GM18951 (cell line): ENCODE data around the gene ARPC1A.
"Not testable (repeated sequence)": the region's sequence is repeated elsewhere in the genome, so short reads cannot be mapped to it uniquely, and the experiment has no call there.

Experiments
- POLR2A ChIP-seq: IDR thresholded peaks from 4 replicates; pipeline ENCODE4 v1.6.1; 2011; ENCODE audit warnings: mild to moderate bottlenecking; ENCODE audit not compliant: insufficient read length, insufficient read depth; ENCODE audit errors: extremely low read depth
- in situ Hi-C: fragments of 300-500 bp; cut with MboI; formaldehyde crosslinking; loops from one replicate; pipeline ENCODE4 v1.12.0; 2022; ENCODE audit warnings: low sequenced_read_pairs, mixed read lengths, inconsistent platforms; ENCODE audit not compliant: unreplicated experiment

Gene ARPC1A

DNA sequence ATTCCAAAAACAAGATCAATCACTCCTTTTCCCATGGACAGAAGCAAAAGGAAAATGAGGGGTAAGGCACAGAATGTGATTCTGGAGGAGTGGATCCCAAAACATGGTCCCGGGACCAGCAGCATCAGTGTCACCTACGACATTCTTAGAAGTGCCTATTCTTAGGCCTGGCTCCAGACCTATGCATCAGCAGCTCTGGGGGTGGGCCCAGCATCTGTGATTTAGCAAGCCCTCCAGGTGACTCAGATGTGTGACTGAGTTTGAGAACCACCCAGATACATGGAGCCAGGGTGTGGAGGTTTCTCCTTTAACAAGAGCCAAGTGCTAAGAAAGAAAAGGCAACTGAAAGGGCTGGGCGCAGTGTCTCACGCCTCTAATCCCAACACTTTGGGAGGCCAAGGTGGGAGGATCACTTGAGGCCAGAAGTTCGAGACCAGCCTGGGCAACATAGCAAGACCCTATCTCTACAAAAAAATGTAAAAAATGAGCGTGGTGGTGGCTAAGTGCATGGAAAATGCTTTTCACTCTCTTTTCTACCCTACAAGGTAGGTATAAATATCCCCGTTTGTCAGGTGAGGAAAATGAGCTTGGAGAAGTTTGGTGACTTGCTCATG is 17.1 kb upstream of the ARPC1A start:
- in situ Hi-C loops = loop anchor here (5.0 kb wide), 1 partner anchor 266 kb away; no protein-coding TSS in a partner anchor
- TF ChIP-seq POLR2A = no peak

- in situ Hi-C loops = loop anchor here (5.0 kb wide), 1 partner anchor 267 kb away; no protein-coding TSS in a partner anchor
- TF ChIP-seq POLR2A = no peak
Measured at GRCh38 chr7:99309111-99309510, 16.6 kb upstream of the ARPC1A start.

DNA sequence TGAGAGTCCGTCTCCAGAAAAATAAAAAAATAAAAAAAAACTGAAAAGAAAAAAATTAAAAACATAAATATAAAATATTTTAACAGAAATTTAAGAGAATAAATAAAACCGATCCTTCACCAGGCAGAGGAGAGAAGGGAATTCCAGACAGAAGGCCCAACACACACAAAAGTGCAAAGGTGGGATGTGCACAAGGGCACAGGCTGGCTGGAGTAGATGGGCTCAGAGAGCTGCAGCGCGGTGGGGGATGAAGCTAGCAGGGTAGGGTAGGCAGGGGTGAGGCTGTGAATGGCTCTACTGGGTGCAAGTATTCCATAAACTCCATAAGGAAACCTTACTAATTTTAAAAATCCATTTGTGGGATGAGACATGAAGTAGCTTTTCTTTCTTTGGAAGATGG is 15.7 kb upstream of the ARPC1A start:
- no peak for TF ChIP-seq POLR2A
- in situ Hi-C loops = no loop called here

DNA sequence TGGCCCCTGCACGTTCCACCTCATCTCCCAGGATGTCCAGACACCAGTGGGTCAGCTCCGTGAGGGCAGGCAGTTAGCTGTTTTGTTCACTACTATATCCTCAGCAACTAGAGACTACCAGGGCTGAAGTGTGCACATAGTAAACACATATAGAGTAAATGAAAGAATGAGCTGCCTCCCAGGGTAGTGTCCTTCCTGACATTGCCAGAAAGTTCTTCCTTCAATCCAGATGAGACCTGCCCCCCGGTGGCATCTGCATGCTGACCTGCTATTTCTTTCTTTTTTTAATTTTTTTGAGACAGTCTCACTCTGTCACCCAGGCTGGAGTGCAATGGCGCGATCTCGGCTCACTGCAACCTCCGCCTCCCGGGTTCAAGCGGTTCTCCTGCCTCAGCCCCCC is 14.0 kb upstream of the ARPC1A start:
- in situ Hi-C loops = no loop called here
- no peak for TF ChIP-seq POLR2A

GRCh38 chr7:99312316-99313203 is 13.1 kb upstream of the ARPC1A start:
- no peak for TF ChIP-seq POLR2A
- in situ Hi-C loops = no loop called here

DNA sequence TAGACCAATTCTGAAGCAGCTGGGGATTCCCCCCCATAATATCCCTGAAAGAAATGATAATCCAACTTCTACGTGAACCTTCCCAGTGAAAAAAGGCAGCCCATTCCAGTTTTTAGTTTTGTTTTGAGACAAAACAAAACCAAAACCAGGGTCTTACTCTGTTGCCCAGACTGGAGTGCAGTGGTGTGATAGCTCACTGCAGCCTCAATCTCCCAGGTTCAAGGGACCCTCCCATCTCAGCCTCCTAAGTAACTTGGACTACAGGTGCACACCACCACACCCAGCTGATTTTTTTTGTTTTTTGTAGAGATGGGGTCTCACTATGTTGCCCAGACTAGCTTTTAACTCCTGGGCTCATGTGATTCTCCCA is 12.5 kb upstream of the ARPC1A start:
- no peak for TF ChIP-seq POLR2A
- in situ Hi-C loops = no loop called here

GRCh38 chr7:99314504-99314903 is 11.2 kb upstream of the ARPC1A start:
- TF ChIP-seq POLR2A = no peak
- in situ Hi-C loops = no loop called here

DNA sequence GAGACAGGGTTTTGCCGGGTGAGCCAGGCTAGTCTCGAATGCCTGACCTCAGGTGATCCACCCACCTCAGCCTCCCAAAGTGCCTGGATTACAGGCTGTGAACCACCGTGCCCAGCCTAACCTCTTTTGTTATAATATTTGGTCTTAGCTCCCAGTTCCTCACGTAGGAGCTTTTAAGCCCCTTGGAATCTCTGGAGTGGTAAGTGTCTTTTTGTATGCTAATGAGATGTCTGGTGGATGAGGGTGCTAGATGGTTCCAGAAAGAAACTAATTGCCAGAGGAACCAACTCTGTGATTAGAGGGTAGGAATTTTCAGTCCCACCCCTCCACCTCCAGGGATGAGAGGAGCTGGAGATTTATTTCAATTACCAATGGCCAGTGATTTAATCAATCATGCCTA is 5.3 kb upstream of the ARPC1A start:
- TF ChIP-seq POLR2A = no peak
- in situ Hi-C loops = no loop called here

- in situ Hi-C loops = not testable (repeated sequence)
Measured at GRCh38 chr7:99322659-99323058, 3.0 kb upstream of the ARPC1A start.

DNA sequence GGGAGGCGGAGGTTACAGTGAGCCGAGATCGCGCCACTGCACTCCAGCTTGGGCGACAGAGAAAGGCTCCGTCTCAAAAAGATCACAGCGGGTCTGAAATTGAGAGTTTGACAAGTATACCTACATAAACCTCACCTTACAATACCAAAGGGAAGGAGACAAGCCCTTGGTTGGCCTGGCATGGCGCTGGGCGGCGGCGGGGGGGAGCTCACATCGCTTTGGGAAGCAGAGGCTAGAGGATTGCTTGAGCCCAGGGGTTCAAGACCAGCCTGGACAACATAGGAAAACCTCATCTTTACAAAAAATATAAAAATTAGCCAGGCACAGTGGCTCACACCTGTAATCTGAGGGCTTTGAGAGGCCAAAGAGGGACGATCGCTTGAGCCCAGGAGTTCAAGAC is 1.1 kb upstream of the ARPC1A start:
- in situ Hi-C loops = no loop called here
- TF ChIP-seq POLR2A = no peak

GRCh38 chr7:99325001-99325493 is 651 bp upstream of the ARPC1A start:
- TF ChIP-seq POLR2A = no peak
- in situ Hi-C loops = no loop called here

GRCh38 chr7:99326408-99326782 is 697 bp downstream of the ARPC1A start:
- no peak for TF ChIP-seq POLR2A
- in situ Hi-C loops = no loop called here

DNA sequence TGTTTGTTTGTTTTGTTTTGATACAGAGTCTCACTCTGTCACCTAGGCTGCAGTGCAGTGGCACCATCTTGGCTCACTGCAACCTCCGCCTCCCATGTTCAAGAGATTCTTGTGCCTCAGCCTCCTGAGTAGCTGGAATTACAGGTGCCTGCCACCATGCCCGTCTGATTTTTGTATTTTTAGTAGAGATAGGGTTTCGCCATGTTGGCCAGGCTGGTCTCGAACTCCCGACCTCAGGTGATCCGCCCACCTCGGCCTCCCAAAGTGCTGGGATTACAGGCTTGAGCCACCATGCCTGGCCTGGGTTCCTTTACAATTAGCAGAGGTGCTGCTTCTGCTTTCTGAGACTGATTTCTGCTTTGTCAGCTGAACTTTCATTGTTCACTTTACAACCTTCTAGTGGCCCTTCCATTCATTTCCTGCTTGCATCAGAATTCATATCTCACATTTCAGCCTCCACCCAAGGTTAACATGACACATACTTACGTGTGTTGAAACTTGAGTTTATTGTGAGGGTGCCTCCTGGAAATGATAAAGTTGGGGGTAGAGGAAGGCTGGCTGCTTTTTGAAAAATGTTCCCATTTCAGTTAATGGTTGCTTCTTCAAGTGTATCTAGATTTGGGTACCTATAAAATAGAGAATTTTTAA is 4.7 kb downstream of the ARPC1A start:
- in situ Hi-C loops = not testable (repeated sequence)

GRCh38 chr7:99331002-99331401 is 5.3 kb downstream of the ARPC1A start:
- in situ Hi-C loops = no loop called here
- no peak for TF ChIP-seq POLR2A
